Cardiac muscle cell (in vitro differentiated cells and primary cell): ENCODE results near the gene ABTB1. TPM values are rescaled to one million over a fixed set of nuclear protein-coding genes. Genes with fewer than 3 reads are reported as not detected.
A peak's percentile ranks its signal among the peaks of the same experiment; 100 is the strongest.
"Not testable (repeated sequence)": the region's sequence is repeated elsewhere in the genome, so short reads cannot be mapped to it uniquely, and the experiment has no call there.

Source experiments
- DNase-seq, 2 donors: peaks; one replicate each; pipeline versions ENCODE4 v3.0.0 to v3.0.0-alpha.2; 2010 to 2017; ENCODE audit warnings: low read depth in 1 of 2, low spot score in 1 of 2
- H3K27ac ChIP-seq: fragments of 200-600 bp; sonication (generic); 2 replicates; pipeline ENCODE4 v1.5.1; 2016
- H3K27me3 ChIP-seq: fragments of 200-600 bp; sonication (generic); 2 replicates; pipeline ENCODE4 v1.6.0; 2016; ENCODE audit warnings: control low read depth
- H3K36me3 ChIP-seq: fragments of 200-600 bp; sonication (generic); 2 replicates; pipeline ENCODE4 v1.5.1; 2016; ENCODE audit warnings: control low read depth
- H3K4me1 ChIP-seq: fragments of 200-600 bp; sonication (generic); 2 replicates; pipeline ENCODE4 v1.8.1; 2017; ENCODE audit warnings: low read depth, mild to moderate bottlenecking, mixed run types
- H3K4me3 ChIP-seq: fragments of 200-600 bp; sonication (generic); 2 replicates; pipeline ENCODE4 v1.5.1; 2016; ENCODE audit warnings: mild to moderate bottlenecking
- H3K9me3 ChIP-seq: fragments of 200-600 bp; sonication (generic); 2 replicates; pipeline ENCODE4 v1.5.1; 2017; ENCODE audit warnings: low read depth, mild to moderate bottlenecking, control low read depth
- CTCF ChIP-seq: IDR thresholded peaks from 2 replicates; pipeline ENCODE4 v1.5.1; 2012; ENCODE audit warnings: low read depth, mild to moderate bottlenecking, low read length
- polyA plus RNA-seq: library from polyadenylated mRNA; unstranded; fragments of >200 nt; fragmentation: Nextera tagmentation; extraction: Ambion mirVana; gene quantifications from 2 replicates; pipeline ENCODE4 v1.2.1, GENCODE V29; 2016
- total RNA-seq: library from RNA; depleted of rRNA; stranded (reverse); fragments of >200 nt; gene quantifications from 2 replicates; pipeline ENCODE4 v1.2.3, GENCODE V29; 2016

The ABTB1 gene
- total and polyA plus RNA-seq, 2 experiments from 2014 or later, result 8.0 to 17.1 TPM

GRCh38 chr3:127652246-127652995 is 20.3 kb upstream of the ABTB1 start:
- Histone ChIP-seq H3K9me3 (no peaks in the 10 kb centered on the region), H3K36me3 (no peaks in the 10 kb centered on the region), H3K4me1 (peaks cover 18% of the 10 kb centered on the region), H3K4me3 (no peak overlapping the region), H3K27me3 (no peaks in the 10 kb centered on the region), H3K27ac (no peak overlapping the region)
- DNase-seq, result peak; percentile 66 to 82
- TF ChIP-seq CTCF, result peak; percentile 88

GRCh38 chr3:127654374-127654773 is 18.4 kb upstream of the ABTB1 start:
- no peak for DNase-seq
- TF ChIP-seq CTCF, result no peak
- H3K36me3 ChIP-seq, result no peaks in the 10 kb centered on the region
- no peak overlapping the region for H3K4me3 ChIP-seq
- peaks cover 13% of the 10 kb centered on the region for H3K4me1 ChIP-seq
- H3K27ac ChIP-seq, result no peak overlapping the region
- no peaks in the 10 kb centered on the region for H3K27me3 ChIP-seq
- H3K9me3 ChIP-seq, result no peaks in the 10 kb centered on the region

GRCh38 chr3:127654993-127655392 is 17.8 kb upstream of the ABTB1 start:
- not testable (repeated sequence) for H3K27me3 ChIP-seq, H3K4me3 ChIP-seq, DNase-seq, H3K9me3 ChIP-seq, H3K36me3 ChIP-seq
- Histone ChIP-seq H3K4me1 (peaks cover 13% of the 10 kb centered on the region), H3K27ac (peak overlapping the region; percentile 31)

GRCh38 chr3:127655641-127656040 is 17.1 kb upstream of the ABTB1 start:
- Histone ChIP-seq H3K27me3 (no peaks in the 10 kb centered on the region), H3K4me1 (peaks cover 13% of the 10 kb centered on the region), H3K9me3 (no peaks in the 10 kb centered on the region), H3K4me3 (no peak overlapping the region), H3K36me3 (no peaks in the 10 kb centered on the region), H3K27ac (peak overlapping the region; percentile 31)
- no peak for TF ChIP-seq CTCF
- DNase-seq, result peak; percentile 15 to 52

GRCh38 chr3:127656906-127657305 is 15.8 kb upstream of the ABTB1 start:
- Histone ChIP-seq H3K36me3 (no peaks in the 10 kb centered on the region), H3K27ac (no peak overlapping the region), H3K9me3 (no peaks in the 10 kb centered on the region), H3K4me3 (no peak overlapping the region), H3K27me3 (no peaks in the 10 kb centered on the region), H3K4me1 (peaks cover 13% of the 10 kb centered on the region)
- no peak for TF ChIP-seq CTCF
- no peak for DNase-seq

GRCh38 chr3:127658234-127658633 is 14.5 kb upstream of the ABTB1 start:
- no peak overlapping the region for H3K4me3 ChIP-seq
- H3K27ac ChIP-seq, result no peak overlapping the region
- TF ChIP-seq CTCF, result no peak
- H3K4me1 ChIP-seq, result peaks cover 22% of the 10 kb centered on the region
- H3K27me3 ChIP-seq, result no peaks in the 10 kb centered on the region
- no peaks in the 10 kb centered on the region for H3K36me3 ChIP-seq
- no peaks in the 10 kb centered on the region for H3K9me3 ChIP-seq
- no peak for DNase-seq
